ENCODE results near the gene FAM20B. TPM values are rescaled to one million over a fixed set of nuclear protein-coding genes. Genes with fewer than 3 reads are reported as not detected.

Gene FAM20B
- total and polyA plus RNA-seq, 2 of the 13 experiments (the other 11 are each of a cell fraction or from before 2014, with no cell fraction given) = 13.8 to 26.9 TPM

DNA sequence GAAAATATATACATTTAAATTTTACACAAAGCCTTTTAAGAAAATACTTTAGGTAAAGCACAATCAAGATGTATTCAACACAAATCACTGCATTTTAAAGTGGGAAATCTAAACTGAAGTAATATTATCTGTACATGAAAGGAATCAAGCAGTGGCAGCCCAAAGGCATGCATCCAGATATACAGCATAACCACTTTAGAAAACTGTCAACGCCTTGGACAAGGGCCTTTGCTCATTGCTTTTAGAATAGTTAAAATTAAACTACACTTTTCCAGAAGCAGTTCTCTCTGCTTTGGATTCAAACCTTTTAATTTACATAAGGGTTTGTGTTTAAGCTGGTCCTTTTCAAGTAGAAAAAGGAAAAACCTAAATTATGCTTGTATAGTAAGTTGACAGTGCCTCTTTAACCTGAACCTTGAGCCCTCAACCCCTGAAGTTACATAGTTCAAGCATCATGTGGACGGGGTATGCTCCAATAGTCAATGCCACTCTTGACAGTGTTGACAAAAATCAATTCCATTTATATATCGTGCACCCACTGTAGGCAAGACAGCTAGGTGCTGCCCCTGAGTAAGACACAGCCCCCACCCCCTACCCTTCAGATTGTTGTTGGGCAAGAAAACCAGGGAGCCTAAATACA is 79.0 kb downstream of the FAM20B start (continued):
- TF ChIP-seq TMF1 (CRISPR knock-in tag; IDR thresholded peaks at IDR 0.05; ENCODE audit: low read depth) (no peak), ZNF7 (CRISPR knock-in tag; IDR thresholded peaks at IDR 0.05) (no peak), NFE2L1 (CRISPR knock-in tag; IDR thresholded peaks at IDR 0.05; ENCODE audit: borderline replicate concordance) (no peak), JUNB (CRISPR knock-in tag; IDR thresholded peaks at IDR 0.05; ENCODE audit: borderline replicate concordance) (no peak), CCAR2 (optimal IDR thresholded peaks at IDR 0.05; ENCODE audit: low read depth, low read length) (no peak), SP1 (IDR thresholded peaks at IDR 0.05) (no peak), SP1 (CRISPR knock-in tag; IDR thresholded peaks at IDR 0.05) (no peak), SAFB2 (CRISPR knock-in tag; IDR thresholded peaks at IDR 0.05; ENCODE audit: borderline replicate concordance, low read depth) (no peak; the same call in 1 of the 2 replicates), PHF5A (CRISPR knock-in tag; IDR thresholded peaks at IDR 0.05; ENCODE audit: low read depth, unreplicated experiment) (no peak), ETV6 (CRISPR knock-in tag; conservative IDR thresholded peaks at IDR 0.05) (no peak), YEATS4 (CRISPR knock-in tag; IDR thresholded peaks at IDR 0.05; ENCODE audit: borderline replicate concordance) (peak; percentile 21; the same call in 1 of the 2 replicates), POGZ (CRISPR knock-in tag; IDR thresholded peaks at IDR 0.05) (no peak), GABPA (IDR thresholded peaks at IDR 0.05; ENCODE audit: low read depth, low read length) (no peak), GABPA (CRISPR knock-in tag; IDR thresholded peaks at IDR 0.05; ENCODE audit: low read depth) (peak; percentile 31; the same call in 1 of the 2 replicates), TBP (CRISPR knock-in tag; IDR thresholded peaks at IDR 0.05) (no peak), KDM4B (CRISPR knock-in tag; IDR thresholded peaks at IDR 0.05) (no peak), SOX6 (IDR thresholded peaks at IDR 0.05) (no peak), SOX6 (CRISPR knock-in tag; IDR thresholded peaks at IDR 0.05) (peak; percentile 93)
- TF ChIP-seq, protein P1, sequence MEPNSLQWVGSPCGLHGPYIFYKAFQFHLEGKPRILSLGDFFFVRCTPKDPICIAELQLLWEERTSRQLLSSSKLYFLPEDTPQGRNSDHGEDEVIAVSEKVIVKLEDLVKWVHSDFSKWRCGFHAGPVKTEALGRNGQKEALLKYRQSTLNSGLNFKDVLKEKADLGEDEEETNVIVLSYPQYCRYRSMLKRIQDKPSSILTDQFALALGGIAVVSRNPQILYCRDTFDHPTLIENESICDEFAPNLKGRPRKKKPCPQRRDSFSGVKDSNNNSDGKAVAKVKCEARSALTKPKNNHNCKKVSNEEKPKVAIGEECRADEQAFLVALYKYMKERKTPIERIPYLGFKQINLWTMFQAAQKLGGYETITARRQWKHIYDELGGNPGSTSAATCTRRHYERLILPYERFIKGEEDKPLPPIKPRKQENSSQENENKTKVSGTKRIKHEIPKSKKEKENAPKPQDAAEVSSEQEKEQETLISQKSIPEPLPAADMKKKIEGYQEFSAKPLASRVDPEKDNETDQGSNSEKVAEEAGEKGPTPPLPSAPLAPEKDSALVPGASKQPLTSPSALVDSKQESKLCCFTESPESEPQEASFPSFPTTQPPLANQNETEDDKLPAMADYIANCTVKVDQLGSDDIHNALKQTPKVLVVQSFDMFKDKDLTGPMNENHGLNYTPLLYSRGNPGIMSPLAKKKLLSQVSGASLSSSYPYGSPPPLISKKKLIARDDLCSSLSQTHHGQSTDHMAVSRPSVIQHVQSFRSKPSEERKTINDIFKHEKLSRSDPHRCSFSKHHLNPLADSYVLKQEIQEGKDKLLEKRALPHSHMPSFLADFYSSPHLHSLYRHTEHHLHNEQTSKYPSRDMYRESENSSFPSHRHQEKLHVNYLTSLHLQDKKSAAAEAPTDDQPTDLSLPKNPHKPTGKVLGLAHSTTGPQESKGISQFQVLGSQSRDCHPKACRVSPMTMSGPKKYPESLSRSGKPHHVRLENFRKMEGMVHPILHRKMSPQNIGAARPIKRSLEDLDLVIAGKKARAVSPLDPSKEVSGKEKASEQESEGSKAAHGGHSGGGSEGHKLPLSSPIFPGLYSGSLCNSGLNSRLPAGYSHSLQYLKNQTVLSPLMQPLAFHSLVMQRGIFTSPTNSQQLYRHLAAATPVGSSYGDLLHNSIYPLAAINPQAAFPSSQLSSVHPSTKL (CRISPR knock-in tag; IDR thresholded peaks at IDR 0.05) = peak; percentile 98
- TF ChIP-seq, protein P2, sequence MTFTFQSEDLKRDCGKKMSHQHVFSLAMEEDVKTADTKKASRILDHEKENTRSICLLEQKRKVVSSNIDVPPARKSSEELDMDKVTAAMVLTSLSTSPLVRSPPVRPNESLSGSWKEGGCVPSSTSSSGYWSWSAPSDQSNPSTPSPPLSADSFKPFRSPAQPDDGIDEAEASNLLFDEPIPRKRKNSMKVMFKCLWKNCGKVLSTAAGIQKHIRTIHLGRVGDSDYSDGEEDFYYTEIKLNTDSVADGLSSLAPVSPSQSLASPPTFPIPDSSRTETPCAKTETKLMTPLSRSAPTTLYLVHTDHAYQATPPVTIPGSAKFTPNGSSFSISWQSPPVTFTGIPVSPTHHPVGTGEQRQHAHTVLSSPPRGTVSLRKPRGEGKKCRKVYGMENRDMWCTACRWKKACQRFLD (CRISPR knock-in tag; IDR thresholded peaks at IDR 0.05; ENCODE audit: borderline replicate concordance) = no peak
- TF ChIP-seq, protein P3, sequence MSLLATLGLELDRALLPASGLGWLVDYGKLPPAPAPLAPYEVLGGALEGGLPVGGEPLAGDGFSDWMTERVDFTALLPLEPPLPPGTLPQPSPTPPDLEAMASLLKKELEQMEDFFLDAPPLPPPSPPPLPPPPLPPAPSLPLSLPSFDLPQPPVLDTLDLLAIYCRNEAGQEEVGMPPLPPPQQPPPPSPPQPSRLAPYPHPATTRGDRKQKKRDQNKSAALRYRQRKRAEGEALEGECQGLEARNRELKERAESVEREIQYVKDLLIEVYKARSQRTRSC (CRISPR knock-in tag; IDR thresholded peaks at IDR 0.05; ENCODE audit: low read depth) = no peak
- TF ChIP-seq, protein P4, sequence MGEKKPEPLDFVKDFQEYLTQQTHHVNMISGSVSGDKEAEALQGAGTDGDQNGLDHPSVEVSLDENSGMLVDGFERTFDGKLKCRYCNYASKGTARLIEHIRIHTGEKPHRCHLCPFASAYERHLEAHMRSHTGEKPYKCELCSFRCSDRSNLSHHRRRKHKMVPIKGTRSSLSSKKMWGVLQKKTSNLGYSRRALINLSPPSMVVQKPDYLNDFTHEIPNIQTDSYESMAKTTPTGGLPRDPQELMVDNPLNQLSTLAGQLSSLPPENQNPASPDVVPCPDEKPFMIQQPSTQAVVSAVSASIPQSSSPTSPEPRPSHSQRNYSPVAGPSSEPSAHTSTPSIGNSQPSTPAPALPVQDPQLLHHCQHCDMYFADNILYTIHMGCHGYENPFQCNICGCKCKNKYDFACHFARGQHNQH (CRISPR knock-in tag; IDR thresholded peaks at IDR 0.05) = peak; percentile 71
- TF ChIP-seq, protein P5, sequence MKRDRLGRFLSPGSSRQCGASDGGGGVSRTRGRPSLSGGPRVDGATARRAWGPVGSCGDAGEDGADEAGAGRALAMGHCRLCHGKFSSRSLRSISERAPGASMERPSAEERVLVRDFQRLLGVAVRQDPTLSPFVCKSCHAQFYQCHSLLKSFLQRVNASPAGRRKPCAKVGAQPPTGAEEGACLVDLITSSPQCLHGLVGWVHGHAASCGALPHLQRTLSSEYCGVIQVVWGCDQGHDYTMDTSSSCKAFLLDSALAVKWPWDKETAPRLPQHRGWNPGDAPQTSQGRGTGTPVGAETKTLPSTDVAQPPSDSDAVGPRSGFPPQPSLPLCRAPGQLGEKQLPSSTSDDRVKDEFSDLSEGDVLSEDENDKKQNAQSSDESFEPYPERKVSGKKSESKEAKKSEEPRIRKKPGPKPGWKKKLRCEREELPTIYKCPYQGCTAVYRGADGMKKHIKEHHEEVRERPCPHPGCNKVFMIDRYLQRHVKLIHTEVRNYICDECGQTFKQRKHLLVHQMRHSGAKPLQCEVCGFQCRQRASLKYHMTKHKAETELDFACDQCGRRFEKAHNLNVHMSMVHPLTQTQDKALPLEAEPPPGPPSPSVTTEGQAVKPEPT (CRISPR knock-in tag; IDR thresholded peaks at IDR 0.05; ENCODE audit: low read depth) = no peak
